SK-N-SH treated with all-trans-retinoic acid at 6 μM for 48 hours (cell line): ENCODE results near the gene ZNF32.

ENCODE experiments used
- ATAC-seq: fragments of 200-7000 bp; cut with Tn5 transposase; 3 replicates; pipeline ENCODE4 v1.9.1; 2020; ENCODE audit warnings: mild to moderate bottlenecking, moderate library complexity
- ARNTL ChIP-seq: fragments of 450-650 bp; formaldehyde crosslinking; IDR thresholded peaks from 2 replicates; pipeline ENCODE4 v1.5.0; 2020; ENCODE audit warnings: low read depth, mild to moderate bottlenecking, moderate library complexity, borderline replicate concordance
- BACH2 ChIP-seq: fragments of 250-450 bp; sonication (Bioruptor Pico); IDR thresholded peaks from 2 replicates; pipeline ENCODE4 v1.9.0; 2021; ENCODE audit warnings: mild to moderate bottlenecking, borderline replicate concordance
- CSDC2 ChIP-seq: fragments of 250-450 bp; sonication (Bioruptor Pico); IDR thresholded peaks from 2 replicates; pipeline ENCODE4 v1.5.0; 2020; ENCODE audit warnings: mild to moderate bottlenecking, moderate library complexity
- ESRRG ChIP-seq: fragments of 250-450 bp; sonication (Bioruptor Pico); IDR thresholded peaks from 2 replicates; pipeline ENCODE4 v1.6.1; 2021; ENCODE audit warnings: mild to moderate bottlenecking
- ISL1 ChIP-seq: fragments of 250-450 bp; sonication (Bioruptor Pico); IDR thresholded peaks from 2 replicates; pipeline ENCODE4 v2.1.2; 2022; ENCODE audit warnings: mild to moderate bottlenecking, moderate library complexity
- PPARA ChIP-seq: fragments of 250-450 bp; sonication (Bioruptor Pico); IDR thresholded peaks from 2 replicates; pipeline ENCODE4 v1.5.0; 2020; ENCODE audit warnings: mild to moderate bottlenecking, borderline replicate concordance
- RARB ChIP-seq: fragments of 250-450 bp; sonication (Bioruptor Pico); IDR thresholded peaks from 2 replicates; pipeline ENCODE4 v1.8.0; 2021; ENCODE audit warnings: mild to moderate bottlenecking, moderate library complexity
- SNAI2 ChIP-seq: fragments of 250-450 bp; sonication (Bioruptor Pico); IDR thresholded peaks from 2 replicates; pipeline ENCODE4 v1.5.0; 2020; ENCODE audit warnings: mild to moderate bottlenecking, moderate library complexity
- TCF4 ChIP-seq: fragments of 250-450 bp; sonication (Bioruptor Pico); IDR thresholded peaks from 2 replicates; pipeline ENCODE4 v1.8.0; 2021; ENCODE audit warnings: mild to moderate bottlenecking, moderate library complexity, borderline replicate concordance
- ZC3H10 ChIP-seq: fragments of 250-450 bp; sonication (Bioruptor Pico); IDR thresholded peaks from 2 replicates; pipeline ENCODE4 v1.5.1; 2021; ENCODE audit warnings: mild to moderate bottlenecking, moderate library complexity
- ZFP3 ChIP-seq: fragments of 250-450 bp; sonication (Bioruptor Pico); IDR thresholded peaks from 2 replicates; pipeline ENCODE4 v1.5.0; 2020; ENCODE audit warnings: mild to moderate bottlenecking, moderate library complexity
- ZFP30 ChIP-seq: fragments of 450-650 bp; formaldehyde crosslinking; IDR thresholded peaks from 2 replicates; pipeline ENCODE4 v1.5.0; 2022; ENCODE audit warnings: mild to moderate bottlenecking, moderate library complexity
- ZNF565 ChIP-seq: fragments of 450-650 bp; formaldehyde crosslinking; conservative IDR thresholded peaks from 2 replicates; pipeline ENCODE4 v1.5.0; 2020; ENCODE audit warnings: low read depth, mild to moderate bottlenecking, moderate library complexity
- ZNF70 ChIP-seq: fragments of 450-650 bp; formaldehyde crosslinking; IDR thresholded peaks from 2 replicates; pipeline ENCODE4 v1.5.0; 2020; ENCODE audit warnings: mild to moderate bottlenecking, moderate library complexity
- ZNF8 ChIP-seq: fragments of 450-650 bp; formaldehyde crosslinking; IDR thresholded peaks from 2 replicates; pipeline ENCODE4 v1.5.0; 2020; ENCODE audit warnings: mild to moderate bottlenecking, moderate library complexity
- TF ChIP-seq, protein P1 (sequence below): fragments of 250-450 bp; sonication (Bioruptor Pico); IDR thresholded peaks from 2 replicates; pipeline ENCODE4 v1.8.0; 2021; ENCODE audit warnings: low read depth, mild to moderate bottlenecking, moderate library complexity, borderline replicate concordance
- TF ChIP-seq, protein P2 (sequence below): fragments of 250-450 bp; sonication (Bioruptor Pico); IDR thresholded peaks from 2 replicates; pipeline ENCODE4 v1.5.1; 2020; ENCODE audit warnings: low read depth, mild to moderate bottlenecking, moderate library complexity
- TF ChIP-seq, protein P3 (sequence below): fragments of 250-450 bp; sonication (Bioruptor Pico); IDR thresholded peaks from 2 replicates; pipeline ENCODE4 v1.5.0; 2020; ENCODE audit warnings: mild to moderate bottlenecking, moderate library complexity
- TF ChIP-seq, protein P4 (sequence below): fragments of 250-450 bp; sonication (Bioruptor Pico); IDR thresholded peaks from 2 replicates; pipeline ENCODE4 v1.5.1; 2021; ENCODE audit warnings: mild to moderate bottlenecking, moderate library complexity
- TF ChIP-seq, protein P5 (sequence below): fragments of 250-450 bp; sonication (Bioruptor Pico); IDR thresholded peaks from 2 replicates; pipeline ENCODE4 v1.8.0; 2020; ENCODE audit warnings: mild to moderate bottlenecking, moderate library complexity, borderline replicate concordance

Gene ZNF32

DNA sequence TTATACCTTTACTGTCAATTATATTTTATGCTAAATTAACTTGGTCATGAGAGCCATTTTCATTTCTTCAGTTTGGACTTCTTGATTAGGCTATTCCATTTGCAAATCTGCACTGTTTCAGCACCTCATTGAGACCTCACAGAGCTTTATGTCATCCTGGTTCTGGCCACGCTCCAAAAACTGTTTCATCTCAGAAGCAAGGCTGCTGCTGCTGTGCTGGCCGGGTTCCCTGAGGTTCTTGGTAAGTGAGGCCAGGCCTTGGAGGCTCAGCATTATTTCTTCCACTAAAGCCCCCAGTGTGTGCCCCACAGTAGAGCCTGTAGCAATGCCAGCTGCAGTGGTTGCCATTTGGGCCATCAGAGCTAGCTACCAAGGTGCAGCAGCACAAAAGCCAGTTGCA lies 50.2 kb downstream of the ZNF32 start:
- no peak for ATAC-seq
- TF ChIP-seq CSDC2, result no peak
- TF ChIP-seq, protein P1, sequence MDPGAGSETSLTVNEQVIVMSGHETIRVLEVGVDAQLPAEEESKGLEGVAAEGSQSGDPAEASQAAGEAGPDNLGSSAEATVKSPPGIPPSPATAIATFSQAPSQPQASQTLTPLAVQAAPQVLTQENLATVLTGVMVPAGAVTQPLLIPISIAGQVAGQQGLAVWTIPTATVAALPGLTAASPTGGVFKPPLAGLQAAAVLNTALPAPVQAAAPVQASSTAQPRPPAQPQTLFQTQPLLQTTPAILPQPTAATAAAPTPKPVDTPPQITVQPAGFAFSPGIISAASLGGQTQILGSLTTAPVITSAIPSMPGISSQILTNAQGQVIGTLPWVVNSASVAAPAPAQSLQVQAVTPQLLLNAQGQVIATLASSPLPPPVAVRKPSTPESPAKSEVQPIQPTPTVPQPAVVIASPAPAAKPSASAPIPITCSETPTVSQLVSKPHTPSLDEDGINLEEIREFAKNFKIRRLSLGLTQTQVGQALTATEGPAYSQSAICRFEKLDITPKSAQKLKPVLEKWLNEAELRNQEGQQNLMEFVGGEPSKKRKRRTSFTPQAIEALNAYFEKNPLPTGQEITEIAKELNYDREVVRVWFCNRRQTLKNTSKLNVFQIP (CRISPR knock-in tag), result no peak
- TF ChIP-seq SNAI2, result no peak
- TF ChIP-seq, protein P2, sequence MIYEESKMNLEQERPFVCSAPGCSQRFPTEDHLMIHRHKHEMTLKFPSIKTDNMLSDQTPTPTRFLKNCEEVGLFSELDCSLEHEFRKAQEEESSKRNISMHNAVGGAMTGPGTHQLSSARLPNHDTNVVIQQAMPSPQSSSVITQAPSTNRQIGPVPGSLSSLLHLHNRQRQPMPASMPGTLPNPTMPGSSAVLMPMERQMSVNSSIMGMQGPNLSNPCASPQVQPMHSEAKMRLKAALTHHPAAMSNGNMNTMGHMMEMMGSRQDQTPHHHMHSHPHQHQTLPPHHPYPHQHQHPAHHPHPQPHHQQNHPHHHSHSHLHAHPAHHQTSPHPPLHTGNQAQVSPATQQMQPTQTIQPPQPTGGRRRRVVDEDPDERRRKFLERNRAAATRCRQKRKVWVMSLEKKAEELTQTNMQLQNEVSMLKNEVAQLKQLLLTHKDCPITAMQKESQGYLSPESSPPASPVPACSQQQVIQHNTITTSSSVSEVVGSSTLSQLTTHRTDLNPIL (CRISPR knock-in tag), result no peak
- no peak for TF ChIP-seq PPARA (CRISPR knock-in tag)
- no peak for TF ChIP-seq ZFP3
- no peak for TF ChIP-seq BACH2 (CRISPR knock-in tag)
- TF ChIP-seq, protein P3, sequence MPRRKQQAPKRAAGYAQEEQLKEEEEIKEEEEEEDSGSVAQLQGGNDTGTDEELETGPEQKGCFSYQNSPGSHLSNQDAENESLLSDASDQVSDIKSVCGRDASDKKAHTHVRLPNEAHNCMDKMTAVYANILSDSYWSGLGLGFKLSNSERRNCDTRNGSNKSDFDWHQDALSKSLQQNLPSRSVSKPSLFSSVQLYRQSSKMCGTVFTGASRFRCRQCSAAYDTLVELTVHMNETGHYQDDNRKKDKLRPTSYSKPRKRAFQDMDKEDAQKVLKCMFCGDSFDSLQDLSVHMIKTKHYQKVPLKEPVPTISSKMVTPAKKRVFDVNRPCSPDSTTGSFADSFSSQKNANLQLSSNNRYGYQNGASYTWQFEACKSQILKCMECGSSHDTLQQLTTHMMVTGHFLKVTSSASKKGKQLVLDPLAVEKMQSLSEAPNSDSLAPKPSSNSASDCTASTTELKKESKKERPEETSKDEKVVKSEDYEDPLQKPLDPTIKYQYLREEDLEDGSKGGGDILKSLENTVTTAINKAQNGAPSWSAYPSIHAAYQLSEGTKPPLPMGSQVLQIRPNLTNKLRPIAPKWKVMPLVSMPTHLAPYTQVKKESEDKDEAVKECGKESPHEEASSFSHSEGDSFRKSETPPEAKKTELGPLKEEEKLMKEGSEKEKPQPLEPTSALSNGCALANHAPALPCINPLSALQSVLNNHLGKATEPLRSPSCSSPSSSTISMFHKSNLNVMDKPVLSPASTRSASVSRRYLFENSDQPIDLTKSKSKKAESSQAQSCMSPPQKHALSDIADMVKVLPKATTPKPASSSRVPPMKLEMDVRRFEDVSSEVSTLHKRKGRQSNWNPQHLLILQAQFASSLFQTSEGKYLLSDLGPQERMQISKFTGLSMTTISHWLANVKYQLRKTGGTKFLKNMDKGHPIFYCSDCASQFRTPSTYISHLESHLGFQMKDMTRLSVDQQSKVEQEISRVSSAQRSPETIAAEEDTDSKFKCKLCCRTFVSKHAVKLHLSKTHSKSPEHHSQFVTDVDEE (CRISPR knock-in tag), result no peak
- TF ChIP-seq RARB (CRISPR knock-in tag), result no peak
- TF ChIP-seq ZNF565 (CRISPR knock-in tag), result no peak
- TF ChIP-seq ESRRG, result no peak
- no peak for TF ChIP-seq ISL1 (CRISPR knock-in tag)
- TF ChIP-seq ZFP30, result no peak
- no peak for TF ChIP-seq ARNTL
- TF ChIP-seq ZNF70 (CRISPR knock-in tag), result no peak
- TF ChIP-seq, protein P4, sequence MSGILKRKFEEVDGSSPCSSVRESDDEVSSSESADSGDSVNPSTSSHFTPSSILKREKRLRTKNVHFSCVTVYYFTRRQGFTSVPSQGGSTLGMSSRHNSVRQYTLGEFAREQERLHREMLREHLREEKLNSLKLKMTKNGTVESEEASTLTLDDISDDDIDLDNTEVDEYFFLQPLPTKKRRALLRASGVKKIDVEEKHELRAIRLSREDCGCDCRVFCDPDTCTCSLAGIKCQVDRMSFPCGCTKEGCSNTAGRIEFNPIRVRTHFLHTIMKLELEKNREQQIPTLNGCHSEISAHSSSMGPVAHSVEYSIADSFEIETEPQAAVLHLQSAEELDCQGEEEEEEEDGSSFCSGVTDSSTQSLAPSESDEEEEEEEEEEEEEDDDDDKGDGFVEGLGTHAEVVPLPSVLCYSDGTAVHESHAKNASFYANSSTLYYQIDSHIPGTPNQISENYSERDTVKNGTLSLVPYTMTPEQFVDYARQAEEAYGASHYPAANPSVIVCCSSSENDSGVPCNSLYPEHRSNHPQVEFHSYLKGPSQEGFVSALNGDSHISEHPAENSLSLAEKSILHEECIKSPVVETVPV, result no peak

DNA sequence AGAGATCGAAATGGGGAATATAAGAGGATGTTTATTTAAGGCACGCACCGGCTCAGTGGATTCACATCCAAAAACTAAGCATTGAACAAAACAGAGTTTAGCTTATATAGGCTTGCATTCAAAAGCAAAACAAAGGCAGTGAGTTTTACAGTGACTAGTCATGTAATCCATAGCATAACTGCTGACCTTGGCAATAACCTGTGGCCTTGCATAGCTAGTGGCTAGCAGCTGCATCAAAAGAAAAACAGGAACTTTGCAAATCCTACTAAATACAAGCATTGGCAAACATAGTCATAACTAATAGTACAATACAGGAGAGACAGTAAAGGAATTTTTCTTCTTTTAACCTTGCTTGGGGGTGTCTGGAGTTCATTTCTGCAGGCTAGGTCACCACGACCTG lies 52.1 kb downstream of the ZNF32 start:
- ATAC-seq, result no peak

More for the DNA sequence above, 52.1 kb downstream of the ZNF32 start:
- TF ChIP-seq ARNTL (no peak), PPARA (CRISPR knock-in tag) (no peak), ZC3H10 (no peak), CSDC2 (no peak), RARB (CRISPR knock-in tag) (no peak), ZFP3 (no peak), TCF4 (CRISPR knock-in tag) (no peak), ZNF8 (no peak), ESRRG (no peak), ISL1 (CRISPR knock-in tag) (no peak), ZFP30 (no peak), BACH2 (CRISPR knock-in tag) (no peak), ZNF70 (CRISPR knock-in tag) (no peak), SNAI2 (no peak), ZNF565 (CRISPR knock-in tag) (no peak)
- TF ChIP-seq, protein P1 (CRISPR knock-in tag), result no peak
- TF ChIP-seq, protein P3 (CRISPR knock-in tag), result no peak
- TF ChIP-seq, protein P2 (CRISPR knock-in tag), result no peak
- TF ChIP-seq, protein P4, result no peak
- TF ChIP-seq, protein P5, sequence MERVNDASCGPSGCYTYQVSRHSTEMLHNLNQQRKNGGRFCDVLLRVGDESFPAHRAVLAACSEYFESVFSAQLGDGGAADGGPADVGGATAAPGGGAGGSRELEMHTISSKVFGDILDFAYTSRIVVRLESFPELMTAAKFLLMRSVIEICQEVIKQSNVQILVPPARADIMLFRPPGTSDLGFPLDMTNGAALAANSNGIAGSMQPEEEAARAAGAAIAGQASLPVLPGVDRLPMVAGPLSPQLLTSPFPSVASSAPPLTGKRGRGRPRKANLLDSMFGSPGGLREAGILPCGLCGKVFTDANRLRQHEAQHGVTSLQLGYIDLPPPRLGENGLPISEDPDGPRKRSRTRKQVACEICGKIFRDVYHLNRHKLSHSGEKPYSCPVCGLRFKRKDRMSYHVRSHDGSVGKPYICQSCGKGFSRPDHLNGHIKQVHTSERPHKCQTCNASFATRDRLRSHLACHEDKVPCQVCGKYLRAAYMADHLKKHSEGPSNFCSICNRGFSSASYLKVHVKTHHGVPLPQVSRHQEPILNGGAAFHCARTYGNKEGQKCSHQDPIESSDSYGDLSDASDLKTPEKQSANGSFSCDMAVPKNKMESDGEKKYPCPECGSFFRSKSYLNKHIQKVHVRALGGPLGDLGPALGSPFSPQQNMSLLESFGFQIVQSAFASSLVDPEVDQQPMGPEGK (CRISPR knock-in tag), result no peak
- TF ChIP-seq, all 23 proteins: peak for 0
